ENCODE data around the gene STAU1. TPM values are rescaled to one million over a fixed set of nuclear protein-coding genes. Genes with fewer than 3 reads are reported as not detected.

STAU1 gene
- total RNA-seq, 1 donor from 2014 or later = 115 TPM

GRCh38 chr20:49132995-49133478 is 55.1 kb downstream of the STAU1 start:
- H3K27me3 Mint-ChIP-seq (ENCODE audit: unreplicated experiment) = no peaks in the 10 kb centered on the region
- peak; percentile 56 for TF ChIP-seq CTCF (IDR thresholded peaks at IDR 0.05; ENCODE audit: unreplicated experiment)
- H3K36me3 Mint-ChIP-seq (ENCODE audit: low read depth, unreplicated experiment) = peaks cover 28% of the 10 kb centered on the region
- peak overlapping the region; percentile 47 for H3K4me3 Mint-ChIP-seq (ENCODE audit: unreplicated experiment)
- H3K27ac Mint-ChIP-seq (ENCODE audit: unreplicated experiment) = no peak overlapping the region
- H3K4me1 Mint-ChIP-seq (ENCODE audit: unreplicated experiment) = peaks cover 5% of the 10 kb centered on the region
- DNase-seq (ENCODE audit: low spot score) = peak; percentile 20
- no peaks in the 10 kb centered on the region for H3K9me3 Mint-ChIP-seq (ENCODE audit: unreplicated experiment)

- no peaks in the 10 kb centered on the region for H3K4me1 Mint-ChIP-seq (ENCODE audit: unreplicated experiment)
- no peak for TF ChIP-seq CTCF (IDR thresholded peaks at IDR 0.05; ENCODE audit: unreplicated experiment)
- no peaks in the 10 kb centered on the region for H3K27me3 Mint-ChIP-seq (ENCODE audit: unreplicated experiment)
- H3K27ac Mint-ChIP-seq (ENCODE audit: unreplicated experiment) = no peak overlapping the region
- peak overlapping the region; percentile 32 for H3K4me3 Mint-ChIP-seq (ENCODE audit: unreplicated experiment)
- H3K9me3 Mint-ChIP-seq (ENCODE audit: unreplicated experiment) = no peaks in the 10 kb centered on the region
- peaks cover 49% of the 10 kb centered on the region for H3K36me3 Mint-ChIP-seq (ENCODE audit: low read depth, unreplicated experiment)
- no peak for DNase-seq (ENCODE audit: low spot score)
Measured at GRCh38 chr20:49123982-49124381, 64.2 kb downstream of the STAU1 start.

- peaks cover 59% of the 10 kb centered on the region for H3K36me3 Mint-ChIP-seq (ENCODE audit: low read depth, unreplicated experiment)
- TF ChIP-seq CTCF (IDR thresholded peaks at IDR 0.05; ENCODE audit: unreplicated experiment) = no peak
- H3K4me1 Mint-ChIP-seq (ENCODE audit: unreplicated experiment) = no peaks in the 10 kb centered on the region
- H3K4me3 Mint-ChIP-seq (ENCODE audit: unreplicated experiment) = no peak overlapping the region
- no peak for DNase-seq (ENCODE audit: low spot score)
- no peak overlapping the region for H3K27ac Mint-ChIP-seq (ENCODE audit: unreplicated experiment)
- H3K27me3 Mint-ChIP-seq (ENCODE audit: unreplicated experiment) = no peaks in the 10 kb centered on the region
- no peaks in the 10 kb centered on the region for H3K9me3 Mint-ChIP-seq (ENCODE audit: unreplicated experiment)
Measured at GRCh38 chr20:49122920-49123319, 65.2 kb downstream of the STAU1 start.

- H3K27me3 Mint-ChIP-seq (ENCODE audit: unreplicated experiment) = no peaks in the 10 kb centered on the region
- H3K27ac Mint-ChIP-seq (ENCODE audit: unreplicated experiment) = peak overlapping the region; percentile 53
- DNase-seq (ENCODE audit: low spot score) = no peak
- peaks cover 63% of the 10 kb centered on the region for H3K36me3 Mint-ChIP-seq (ENCODE audit: low read depth, unreplicated experiment)
- H3K9me3 Mint-ChIP-seq (ENCODE audit: unreplicated experiment) = no peaks in the 10 kb centered on the region
- no peak overlapping the region for H3K4me3 Mint-ChIP-seq (ENCODE audit: unreplicated experiment)
- H3K4me1 Mint-ChIP-seq (ENCODE audit: unreplicated experiment) = no peaks in the 10 kb centered on the region
- no peak for TF ChIP-seq CTCF (IDR thresholded peaks at IDR 0.05; ENCODE audit: unreplicated experiment)
Measured at GRCh38 chr20:49119988-49120387, 68.1 kb downstream of the STAU1 start.

GRCh38 chr20:49118307-49118706 is 69.8 kb downstream of the STAU1 start:
- no peak overlapping the region for H3K27ac Mint-ChIP-seq (ENCODE audit: unreplicated experiment)
- no peaks in the 10 kb centered on the region for H3K4me1 Mint-ChIP-seq (ENCODE audit: unreplicated experiment)

More at GRCh38 chr20:49118307-49118706, 69.8 kb downstream of the STAU1 start:
- TF ChIP-seq CTCF (IDR thresholded peaks at IDR 0.05; ENCODE audit: unreplicated experiment) = no peak
- Mint-ChIP-seq H3K4me3 (ENCODE audit: unreplicated experiment) (peak overlapping the region; percentile 80), H3K27me3 (ENCODE audit: unreplicated experiment) (no peaks in the 10 kb centered on the region), H3K9me3 (ENCODE audit: unreplicated experiment) (no peaks in the 10 kb centered on the region), H3K36me3 (ENCODE audit: low read depth, unreplicated experiment) (peaks cover 54% of the 10 kb centered on the region)
- DNase-seq (ENCODE audit: low spot score) = no peak
